Gastroesophageal sphincter (tissue), 3 donors: ENCODE results near the gene NCL.
"Not testable (repeated sequence)": the region's sequence is repeated elsewhere in the genome, so short reads cannot be mapped to it uniquely, and the experiment has no call there.

Experiments used
- POLR2A ChIP-seq, 2 donors: fragments of 450-650 bp; IDR thresholded peaks; one replicate each; pipeline ENCODE4 v1.6.1; 2017; ENCODE audit warnings: antibody characterized with exemption in 2 of 2, mild to moderate bottlenecking in 2 of 2, moderate library complexity in 1 of 2
- TF ChIP-seq, protein P1 (sequence below), 4 experiments: fragments of 200-600 bp in 2 of 4; fragments of 450-650 bp in 2 of 4; sonication (generic) in 1 of 4; IDR thresholded peaks; one replicate each; pipeline ENCODE4 v1.5.1; 2017 to 2019; ENCODE audit warnings: antibody characterized with exemption in 4 of 4, mild to moderate bottlenecking in 2 of 4, moderate library complexity in 2 of 4

GRCh38 chr2:231430437-231430836 lies 33.8 kb downstream of the NCL start:
- TF ChIP-seq, protein P1, sequence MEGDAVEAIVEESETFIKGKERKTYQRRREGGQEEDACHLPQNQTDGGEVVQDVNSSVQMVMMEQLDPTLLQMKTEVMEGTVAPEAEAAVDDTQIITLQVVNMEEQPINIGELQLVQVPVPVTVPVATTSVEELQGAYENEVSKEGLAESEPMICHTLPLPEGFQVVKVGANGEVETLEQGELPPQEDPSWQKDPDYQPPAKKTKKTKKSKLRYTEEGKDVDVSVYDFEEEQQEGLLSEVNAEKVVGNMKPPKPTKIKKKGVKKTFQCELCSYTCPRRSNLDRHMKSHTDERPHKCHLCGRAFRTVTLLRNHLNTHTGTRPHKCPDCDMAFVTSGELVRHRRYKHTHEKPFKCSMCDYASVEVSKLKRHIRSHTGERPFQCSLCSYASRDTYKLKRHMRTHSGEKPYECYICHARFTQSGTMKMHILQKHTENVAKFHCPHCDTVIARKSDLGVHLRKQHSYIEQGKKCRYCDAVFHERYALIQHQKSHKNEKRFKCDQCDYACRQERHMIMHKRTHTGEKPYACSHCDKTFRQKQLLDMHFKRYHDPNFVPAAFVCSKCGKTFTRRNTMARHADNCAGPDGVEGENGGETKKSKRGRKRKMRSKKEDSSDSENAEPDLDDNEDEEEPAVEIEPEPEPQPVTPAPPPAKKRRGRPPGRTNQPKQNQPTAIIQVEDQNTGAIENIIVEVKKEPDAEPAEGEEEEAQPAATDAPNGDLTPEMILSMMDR (IDR thresholded peaks at IDR 0.05) = not testable (repeated sequence)
- not testable (repeated sequence) for TF ChIP-seq POLR2A (IDR thresholded peaks at IDR 0.05)
